ENCODE data around the gene HS6ST3. TPM values are rescaled to one million over a fixed set of nuclear protein-coding genes. Genes with fewer than 3 reads are reported as not detected.

HS6ST3 gene
- total RNA-seq, 2 donors from 2014 or later = 0.35 to 0.42 TPM

DNA sequence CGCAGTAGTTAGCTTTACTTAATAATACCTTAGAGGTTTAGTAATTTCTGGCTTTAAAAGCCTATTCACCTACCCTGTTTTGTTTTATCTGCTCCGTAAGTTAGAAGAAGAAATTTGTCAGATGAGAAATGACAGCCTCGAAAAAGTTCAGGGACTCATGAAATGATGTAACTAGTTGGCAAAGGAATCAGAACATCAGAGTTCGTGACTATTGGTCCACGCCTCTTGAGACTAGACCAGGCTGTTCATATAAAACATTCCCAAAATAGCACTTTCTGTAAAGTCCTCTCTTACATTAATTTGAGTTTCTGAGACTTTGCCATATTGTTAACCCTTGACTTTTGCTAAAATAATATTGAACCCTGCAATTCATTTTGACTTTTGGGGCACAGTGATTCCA, 92.0 kb downstream of the HS6ST3 start:
- intact Hi-C loops (cut with DNase I) = no loop called here

DNA sequence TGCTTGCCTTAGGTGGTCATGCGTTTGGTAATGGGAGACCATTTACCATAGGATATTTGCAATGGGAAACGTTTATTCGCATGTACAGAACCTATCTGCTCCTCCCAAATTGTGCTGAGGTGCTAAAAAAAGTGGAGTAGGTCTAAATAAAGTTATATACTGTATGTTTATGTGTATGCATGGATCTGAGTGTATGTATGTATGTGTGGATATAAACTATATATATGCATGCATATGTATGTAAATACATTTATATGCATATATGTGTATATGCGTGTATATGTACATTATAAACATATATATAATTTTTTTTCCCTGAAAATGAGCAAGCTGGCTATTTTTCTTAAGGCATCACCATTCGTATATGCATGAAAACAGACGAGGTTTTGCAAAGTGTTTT, 95.9 kb downstream of the HS6ST3 start:
- ATAC-seq (no peak), DNase-seq (no peak)
- intact Hi-C loops (cut with DNase I) = no loop called here

More for the DNA sequence above, 92.0 kb downstream of the HS6ST3 start:
- ATAC-seq = peak in 1 of 2 donors; percentile 39
- no peak for DNase-seq

DNA sequence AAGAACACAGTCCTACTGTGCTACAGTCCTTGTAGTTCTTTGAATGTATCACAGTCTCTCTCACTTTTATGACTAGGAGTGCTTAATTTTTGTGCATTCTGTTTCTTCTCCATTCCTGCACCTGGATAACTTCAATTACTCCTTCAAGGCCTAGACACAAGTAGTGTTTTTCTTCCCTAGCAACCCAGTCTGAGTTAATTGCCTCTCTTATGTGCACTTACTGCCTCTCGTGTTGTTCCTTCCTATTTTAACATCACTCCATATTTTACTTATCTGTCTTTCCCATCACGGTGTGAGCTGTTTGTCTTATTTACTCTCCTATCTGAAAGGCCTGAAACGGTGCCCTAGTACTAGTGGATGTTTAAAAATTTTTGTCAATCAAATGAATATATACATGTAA, 101.5 kb downstream of the HS6ST3 start:
- ATAC-seq (no peak), DNase-seq (no peak)
- intact Hi-C loops (cut with DNase I) = no loop called here

DNA sequence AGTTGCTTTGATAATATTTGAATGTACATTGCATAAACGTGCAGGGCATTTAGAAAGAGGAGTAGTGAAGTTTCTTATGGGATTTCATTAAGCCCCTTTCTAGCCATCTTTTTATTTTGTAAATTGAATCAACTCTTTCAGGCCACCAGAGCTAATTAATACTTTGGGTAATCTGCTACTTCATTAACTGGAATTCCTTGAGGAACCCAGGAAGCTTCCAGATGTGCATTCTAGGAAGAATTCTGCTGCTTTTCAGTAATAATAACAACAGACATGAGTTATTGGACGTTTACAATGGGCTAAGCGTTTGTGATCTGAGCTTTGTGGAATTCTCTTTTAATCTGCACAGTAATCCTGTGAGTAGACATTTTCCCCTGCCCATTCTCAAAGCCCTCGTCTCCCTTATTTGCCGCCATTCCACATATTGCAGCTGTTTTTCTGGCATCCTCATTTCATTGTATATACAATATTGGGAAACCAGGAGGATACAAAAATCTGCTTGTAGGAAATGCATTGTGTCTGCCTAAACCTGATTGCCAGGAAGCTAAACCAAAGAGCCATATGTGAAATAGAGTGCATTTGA, 103.9 kb downstream of the HS6ST3 start:
- ATAC-seq (no peak), DNase-seq (no peak)
- intact Hi-C loops (cut with DNase I) = no loop called here

DNA sequence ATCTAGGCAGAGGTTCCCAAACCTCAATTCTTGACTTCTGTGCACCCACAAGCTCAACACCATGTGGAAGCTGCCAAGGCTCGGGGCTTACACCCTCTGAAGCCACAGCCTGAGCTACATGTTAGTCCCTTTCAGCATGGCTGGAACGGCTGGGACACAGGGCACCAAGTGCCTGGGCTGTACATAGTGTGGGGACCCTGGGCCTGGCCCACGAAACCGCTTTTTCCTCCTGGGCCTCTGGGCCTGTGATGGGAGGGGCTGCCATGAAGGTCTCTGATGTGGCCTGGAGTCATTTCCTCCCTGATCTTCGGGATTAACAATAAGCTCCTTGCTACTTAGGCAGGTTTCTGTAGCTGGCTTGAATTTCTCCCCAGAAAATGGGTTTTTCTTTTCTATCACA, 108.1 kb downstream of the HS6ST3 start:
- intact Hi-C loops (cut with DNase I) = no loop called here
- DNase-seq = no peak
- no peak for ATAC-seq

DNA sequence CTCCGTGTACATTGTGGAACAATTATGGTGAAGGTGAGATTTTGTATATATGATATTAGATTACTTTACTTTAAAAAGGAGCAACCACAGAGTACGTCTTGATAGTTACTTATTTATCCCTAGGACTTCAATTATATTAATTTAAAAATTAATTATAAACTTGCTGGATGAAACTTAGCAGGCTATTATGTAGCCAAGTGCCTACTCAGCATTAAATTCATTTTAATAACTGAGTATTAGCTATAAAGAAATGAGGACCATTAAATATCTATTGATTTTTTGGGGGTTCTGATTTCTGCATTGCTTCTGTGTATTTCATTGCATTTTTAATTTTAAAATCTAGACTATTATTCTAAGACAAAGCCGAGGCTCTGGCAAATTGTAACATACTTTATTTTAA, 109.4 kb downstream of the HS6ST3 start:
- intact Hi-C loops (cut with DNase I) = no loop called here
- no peak for DNase-seq
- ATAC-seq = no peak

DNA sequence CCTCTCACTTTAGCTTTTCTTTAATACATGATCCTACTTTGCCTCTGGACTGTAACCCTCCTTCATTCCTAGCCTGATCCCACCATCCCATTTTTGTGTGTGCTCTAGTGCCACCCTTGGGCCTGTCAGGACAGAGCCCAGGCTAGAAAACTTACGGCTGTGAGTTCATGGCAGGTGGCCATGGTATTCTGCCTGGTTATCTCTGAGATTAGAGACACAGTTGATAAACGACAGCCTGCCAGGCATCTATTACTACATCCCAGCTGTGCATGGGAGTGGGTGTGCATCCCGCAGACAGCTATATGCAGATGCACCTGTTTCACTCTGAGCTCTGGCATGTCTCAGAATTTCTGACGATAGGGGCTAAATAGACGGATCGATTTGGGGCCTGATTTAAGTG, 110.9 kb downstream of the HS6ST3 start:
- intact Hi-C loops (cut with DNase I) = no loop called here
- DNase-seq = no peak
- peak in 1 of 2 donors; percentile 48 for ATAC-seq

DNA sequence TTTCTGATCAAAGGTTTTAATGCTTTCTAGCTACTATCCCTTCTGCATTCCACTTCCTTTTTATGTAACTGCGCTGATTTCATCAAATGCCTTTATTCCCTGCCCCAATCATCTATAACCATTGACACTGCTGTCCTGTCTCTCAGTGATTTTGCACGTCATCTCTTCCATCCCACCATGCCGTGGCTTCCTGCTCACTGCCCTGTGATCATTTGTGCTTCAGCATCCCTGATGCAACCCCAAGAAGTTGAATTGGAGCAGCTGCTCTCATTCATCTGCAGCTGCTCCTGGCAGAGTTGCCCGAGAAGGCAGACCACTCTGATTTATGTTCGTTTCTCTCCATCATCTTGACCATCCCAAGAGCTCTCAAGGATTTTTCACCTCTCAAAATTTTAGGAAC, 112.4 kb downstream of the HS6ST3 start:
- intact Hi-C loops (cut with DNase I) = no loop called here
- no peak for ATAC-seq
- no peak for DNase-seq

DNA sequence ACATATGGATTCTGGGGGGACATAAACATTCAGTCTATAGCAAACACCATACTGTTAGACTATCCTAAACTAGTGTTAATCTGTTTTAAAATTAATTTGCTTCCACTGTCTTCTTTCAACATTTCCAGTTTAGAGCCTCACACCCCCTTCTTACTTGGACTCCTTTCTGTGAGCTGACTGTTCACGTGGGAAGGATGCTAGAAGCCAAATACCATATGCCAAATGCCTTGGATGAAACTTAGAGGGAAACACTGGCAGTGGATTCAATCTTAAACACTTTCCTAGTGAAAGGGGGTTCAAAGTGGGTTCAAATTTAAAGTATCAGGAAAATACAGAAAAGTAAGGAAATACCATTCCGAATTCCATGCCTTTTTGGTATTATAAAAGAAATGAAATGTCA, 113.6 kb downstream of the HS6ST3 start:
- DNase-seq (no peak), ATAC-seq (no peak)
- intact Hi-C loops (cut with DNase I) = no loop called here

DNA sequence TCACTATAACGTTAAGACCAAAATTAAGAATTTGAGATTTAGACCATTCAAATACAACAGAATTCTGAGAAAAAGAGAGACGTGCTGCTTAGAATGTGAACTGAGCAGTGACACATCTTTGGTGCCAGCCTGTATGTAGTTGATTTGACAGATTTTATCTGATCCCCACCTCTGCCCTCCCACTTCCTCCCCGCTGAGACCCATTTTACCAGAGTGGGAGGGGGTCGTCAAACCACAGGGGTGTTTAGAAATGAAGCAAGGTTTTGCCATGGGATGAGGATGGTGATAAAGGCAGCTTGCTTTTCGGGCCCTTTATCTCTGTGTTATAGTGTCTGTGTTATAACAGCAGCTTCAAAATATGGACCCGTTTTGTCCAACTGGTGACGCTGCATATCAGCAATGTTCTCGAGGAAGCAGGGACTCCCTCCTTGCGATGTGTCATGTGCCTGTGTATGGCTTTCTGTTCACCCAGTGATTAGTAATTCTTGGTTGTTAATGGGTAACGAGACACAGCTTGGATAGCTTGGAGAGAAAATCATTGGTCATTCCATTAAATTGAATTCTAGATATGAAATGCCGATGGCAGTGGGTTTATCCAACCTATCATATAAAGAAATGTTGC, 125.0 kb downstream of the HS6ST3 start:
- DNase-seq (no peak), ATAC-seq (no peak)
- intact Hi-C loops (cut with DNase I) = no loop called here

DNA sequence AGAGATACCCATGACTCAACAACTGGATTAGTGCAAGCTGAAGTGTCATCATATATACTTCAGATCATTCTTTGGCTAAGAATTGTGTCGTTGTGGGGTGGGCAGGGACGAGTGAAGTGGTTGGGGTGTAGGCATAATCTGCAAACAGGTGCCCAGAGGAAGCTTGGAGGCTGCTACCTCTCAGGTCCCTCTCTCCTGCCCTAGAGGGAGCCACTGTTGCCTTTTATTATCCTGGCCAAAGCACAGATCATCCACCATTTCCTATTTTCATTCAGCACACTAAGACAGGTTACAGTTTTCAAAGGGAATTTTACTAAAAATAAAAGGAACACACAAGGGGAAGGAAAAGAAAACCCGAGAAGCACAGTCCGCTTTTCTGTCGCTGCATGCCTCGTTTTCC, 126.6 kb downstream of the HS6ST3 start:
- no peak for ATAC-seq
- intact Hi-C loops (cut with DNase I) = no loop called here
- no peak for DNase-seq

DNA sequence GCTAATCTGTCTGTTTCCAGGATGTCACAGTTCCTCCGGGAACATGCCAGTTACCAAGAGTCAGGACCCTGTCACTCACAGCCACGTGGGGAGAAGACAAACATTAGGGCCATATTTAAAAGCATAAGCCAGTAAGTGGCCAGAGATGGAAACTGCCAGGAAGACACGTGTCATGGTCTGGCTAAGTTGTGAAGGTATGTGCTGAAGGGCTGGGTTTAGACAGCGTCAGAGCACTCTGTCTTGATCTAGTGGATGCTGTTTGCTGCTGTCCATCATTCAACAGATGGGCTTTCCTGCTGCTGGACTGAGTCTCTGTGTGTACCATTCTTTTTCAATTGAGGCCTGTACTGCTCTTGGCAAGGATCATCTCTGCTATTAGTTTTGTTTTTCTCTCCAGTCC, 128.6 kb downstream of the HS6ST3 start:
- intact Hi-C loops (cut with DNase I) = no loop called here
- peak; percentile 27 for DNase-seq
- ATAC-seq = peak; percentile 49 to 55

DNA sequence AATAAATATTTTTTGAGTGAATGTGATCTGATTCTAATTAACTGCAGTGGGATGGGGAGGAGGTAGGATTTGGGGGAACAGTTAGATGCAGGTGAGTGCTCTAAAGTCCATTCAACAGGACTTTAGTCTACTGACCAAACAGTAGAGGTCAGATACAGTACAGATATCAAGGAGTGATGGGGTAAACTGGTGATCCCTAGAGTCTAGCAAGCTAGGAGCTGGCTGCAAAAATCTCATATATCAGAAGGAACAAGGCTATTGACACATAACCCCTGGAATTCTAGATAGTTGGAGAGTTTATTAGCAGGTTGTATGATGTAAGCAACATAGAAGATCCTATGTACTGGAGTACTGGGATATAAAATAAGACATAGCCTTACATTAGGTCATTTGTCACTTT, 131.6 kb downstream of the HS6ST3 start:
- ATAC-seq (no peak), DNase-seq (no peak)
- intact Hi-C loops (cut with DNase I) = no loop called here

DNA sequence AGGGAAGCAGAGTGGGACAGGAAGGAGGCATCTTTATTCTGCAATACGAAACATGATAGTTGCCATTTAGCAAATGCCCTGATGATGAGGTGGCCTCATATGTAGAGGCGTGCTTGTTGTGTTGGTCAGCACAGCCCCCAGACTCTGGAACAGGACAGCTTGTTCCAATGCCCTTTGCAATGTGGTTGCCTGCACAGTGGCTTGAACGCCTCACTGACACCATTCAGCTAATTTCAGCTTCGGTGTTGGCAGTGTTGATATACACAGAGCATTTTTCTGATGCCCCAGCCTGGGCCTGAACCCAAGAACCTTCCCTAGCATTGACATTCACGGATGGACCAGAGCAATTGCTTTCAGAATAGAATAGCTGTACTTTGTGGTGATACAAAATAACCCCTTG, 133.3 kb downstream of the HS6ST3 start:
- intact Hi-C loops (cut with DNase I) = no loop called here
- ATAC-seq = peak; percentile 72 to 84
- peak; percentile 28 for DNase-seq

DNA sequence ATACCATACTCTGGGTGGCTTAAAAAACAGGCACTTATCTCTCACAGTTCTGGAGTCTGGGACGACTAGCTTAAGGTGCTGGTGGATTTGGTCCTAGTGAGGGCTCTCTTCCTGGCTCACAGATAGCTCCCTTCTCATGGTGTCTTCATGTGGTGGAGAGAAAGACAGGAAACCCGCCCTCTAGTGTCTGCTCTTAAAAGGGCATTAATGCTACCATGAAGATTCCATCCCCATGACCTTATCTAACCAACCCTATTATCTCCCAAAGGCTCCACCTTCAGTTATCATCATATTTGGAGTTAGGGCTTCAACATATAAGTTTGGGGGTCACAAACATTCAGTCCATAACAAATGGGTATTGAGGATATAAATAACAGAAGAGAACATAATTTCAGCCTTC, 139.4 kb downstream of the HS6ST3 start:
- intact Hi-C loops (cut with DNase I) = no loop called here
- ATAC-seq (no peak), DNase-seq (no peak)

DNA sequence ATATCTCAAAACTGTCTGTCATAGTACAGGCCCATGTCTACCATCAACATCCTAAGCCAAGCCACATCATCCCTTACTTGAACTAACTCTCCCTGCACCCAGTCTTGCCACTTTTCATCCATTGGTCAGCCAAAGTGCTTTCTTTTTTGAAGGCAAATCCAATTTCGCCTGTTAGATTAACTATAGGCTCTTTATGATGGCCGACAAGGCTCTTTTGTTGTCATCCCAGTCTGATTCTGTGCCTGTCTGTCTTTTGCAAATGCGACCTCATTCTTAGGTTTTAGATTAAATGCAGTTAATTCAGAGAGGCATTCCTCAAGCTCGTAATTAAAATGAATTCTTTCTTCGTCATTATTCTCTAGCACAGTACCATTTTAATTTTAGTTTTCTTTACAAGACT, 148.3 kb downstream of the HS6ST3 start:
- intact Hi-C loops (cut with DNase I) = no loop called here
- DNase-seq (no peak), ATAC-seq (no peak)

DNA sequence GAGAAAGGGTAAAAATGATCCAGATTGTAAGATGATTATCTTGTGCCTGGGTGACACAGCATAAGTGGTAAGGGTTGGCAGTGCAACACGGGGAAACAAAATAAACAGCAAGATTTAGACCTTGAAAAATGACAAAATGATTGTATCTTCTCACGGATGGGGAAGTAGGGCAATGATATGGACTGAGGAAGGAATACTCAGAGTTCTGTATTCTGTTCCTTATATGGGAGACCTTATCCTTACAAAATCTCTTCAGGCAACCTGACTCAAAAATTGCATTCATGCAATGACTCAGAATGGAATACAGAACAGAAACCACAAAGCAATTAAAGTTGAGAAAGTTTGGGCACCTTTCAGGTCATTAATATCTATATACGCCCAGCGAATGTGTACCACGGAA, 149.0 kb downstream of the HS6ST3 start:
- ATAC-seq = no peak
- intact Hi-C loops (cut with DNase I) = no loop called here
- no peak for DNase-seq

DNA sequence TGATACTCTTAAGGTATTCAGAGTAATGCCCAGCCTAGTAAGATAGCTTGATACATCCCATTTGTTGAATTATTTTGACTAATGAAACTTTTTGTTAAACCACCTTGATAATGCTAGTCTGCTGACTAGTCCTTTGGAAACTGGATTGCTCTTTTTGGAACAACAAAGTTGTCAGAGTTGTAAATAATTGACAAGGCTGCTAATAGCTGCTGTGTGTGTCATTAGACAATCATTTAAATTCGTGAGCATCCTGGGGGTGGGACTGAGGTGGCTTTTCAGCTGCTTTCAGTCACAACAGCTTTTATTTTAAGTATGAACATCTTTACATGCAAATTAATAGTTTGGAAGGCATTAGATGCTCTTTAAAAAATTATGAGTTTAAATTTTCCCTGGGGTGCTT, 153.5 kb downstream of the HS6ST3 start:
- intact Hi-C loops (cut with DNase I) = no loop called here
- ATAC-seq = no peak

DNA sequence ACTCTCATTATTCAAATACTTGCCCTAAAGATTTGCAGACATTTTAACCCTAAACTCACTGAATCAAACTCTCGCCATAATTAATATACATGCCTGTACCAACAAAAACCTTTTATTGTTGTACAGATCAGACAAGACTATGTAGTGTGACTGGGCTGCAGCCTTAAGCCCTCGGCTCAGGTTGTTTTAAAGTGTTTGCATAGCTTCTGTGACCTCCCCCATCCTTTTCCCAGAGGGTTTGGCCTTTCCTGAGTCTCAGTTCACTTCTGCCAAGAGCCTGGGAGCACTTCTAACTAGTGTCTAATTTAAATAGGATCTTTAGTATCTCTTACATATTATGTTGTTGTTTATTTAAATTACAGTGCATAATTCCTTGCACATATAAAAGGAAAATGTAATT, 158.2 kb downstream of the HS6ST3 start:
- intact Hi-C loops (cut with DNase I) = no loop called here
- ATAC-seq = no peak
- no peak for DNase-seq

More for the DNA sequence above, 153.5 kb downstream of the HS6ST3 start:
- DNase-seq = no peak

DNA sequence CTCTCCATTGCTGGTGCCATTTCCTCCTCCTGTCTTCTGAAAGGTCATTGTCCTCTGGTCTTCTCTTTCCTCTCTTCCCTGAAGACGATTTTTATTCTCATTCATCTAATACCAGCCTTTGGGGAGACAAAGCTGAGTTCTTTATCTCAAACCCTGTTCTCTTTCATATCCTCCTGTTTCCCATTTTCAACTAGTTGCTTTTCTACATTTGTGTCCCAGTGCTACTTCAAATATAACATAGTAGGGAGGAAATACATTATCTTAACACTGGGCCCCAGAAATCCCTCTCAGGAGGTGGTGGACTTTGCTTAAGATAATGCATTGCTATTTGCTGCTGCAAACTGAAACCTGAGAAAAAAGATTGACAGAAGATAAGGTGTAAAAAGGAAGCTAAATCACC, 159.1 kb downstream of the HS6ST3 start:
- DNase-seq = no peak
- no peak for ATAC-seq
- intact Hi-C loops (cut with DNase I) = no loop called here

DNA sequence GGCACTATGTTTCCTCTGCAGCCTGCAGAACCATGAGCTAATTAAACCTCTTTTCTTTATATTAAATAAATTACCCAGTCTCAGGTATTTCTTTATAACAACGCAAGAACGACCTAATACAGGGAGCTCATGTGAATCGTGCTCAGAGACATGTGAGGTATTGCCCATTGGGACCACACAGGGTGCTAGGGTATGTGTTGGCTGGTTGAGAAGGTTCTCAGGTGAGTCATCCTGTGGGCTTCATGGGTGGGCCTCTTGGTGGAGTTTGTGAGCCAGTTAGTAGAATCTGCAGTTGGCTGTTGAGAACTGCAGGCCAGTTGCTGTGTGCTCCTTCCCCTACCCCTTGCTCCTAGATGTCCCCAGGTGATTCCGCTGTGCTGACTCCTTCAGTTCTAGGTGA, 163.0 kb downstream of the HS6ST3 start:
- no peak for ATAC-seq
- intact Hi-C loops (cut with DNase I) = no loop called here
- DNase-seq = no peak

DNA sequence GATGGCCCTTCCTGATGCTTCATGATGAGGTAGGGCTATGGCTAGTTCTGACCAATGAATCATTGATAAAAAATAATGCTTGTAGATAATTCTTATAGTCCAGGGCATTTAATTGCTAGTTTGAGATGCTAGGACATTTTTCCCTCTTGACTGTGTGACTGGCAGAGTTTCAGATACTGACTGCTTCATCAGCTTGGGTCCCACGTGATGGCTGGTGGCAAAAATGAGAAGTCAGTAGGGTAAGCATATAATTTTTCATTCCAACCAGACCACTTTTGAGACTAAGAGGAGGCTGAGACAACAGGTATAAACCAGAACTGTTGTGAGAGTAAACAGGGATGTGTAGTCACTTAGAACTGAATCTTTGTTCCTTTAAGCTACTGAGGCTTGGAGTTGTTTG, 183.3 kb downstream of the HS6ST3 start:
- no peak for DNase-seq
- intact Hi-C loops (cut with DNase I) = no loop called here
- no peak for ATAC-seq

All from left cardiac atrium (tissue), 4 donors.